Adipocyte (in vitro differentiated cells): ENCODE measurements around the gene PAK6.

Experiments used
- DNase-seq: peaks from one replicate; pipeline ENCODE4 v3.0.0-alpha.2; 2015; ENCODE audit warnings: low read depth
- H3K27me3 ChIP-seq: replicated peaks from 2 replicates; pipeline ENCODE4 v1.7.0; 2013; ENCODE audit warnings: mild to moderate bottlenecking, low read length, moderate library complexity; ENCODE audit not compliant: control insufficient read depth, insufficient read depth
- H3K36me3 ChIP-seq: 2 replicates; pipeline ENCODE4 v1.7.0; 2013; ENCODE audit warnings: low read length, mild to moderate bottlenecking, moderate library complexity; ENCODE audit not compliant: control insufficient read depth, insufficient read depth, severe bottlenecking
- H3K4me1 ChIP-seq: 2 replicates; pipeline ENCODE4 v1.7.0; 2013; ENCODE audit warnings: mild to moderate bottlenecking, low read length, moderate library complexity; ENCODE audit not compliant: control insufficient read depth, insufficient read depth
- H3K4me3 ChIP-seq: 2 replicates; pipeline ENCODE4 v1.7.0; 2013; ENCODE audit warnings: mild to moderate bottlenecking, low read length, moderate library complexity
- H3K9ac ChIP-seq: 2 replicates; pipeline ENCODE4 v1.7.0; 2013; ENCODE audit warnings: mild to moderate bottlenecking, low read length, moderate library complexity
- H3K9me3 ChIP-seq: 2 replicates; pipeline ENCODE4 v1.7.0; 2013; ENCODE audit warnings: mild to moderate bottlenecking, low read length, moderate library complexity; ENCODE audit not compliant: control insufficient read depth

Gene PAK6

GRCh38 chr15:40238532-40239403 is at the start of gene PAK6:
Gene PAK6, plus strand, starts transcription at chr15:40239063. Its CDS starts 25,723 bp downstream, at chr15:40264786.
- Histone ChIP-seq H3K9me3 (no peaks in the 10 kb centered on the region), H3K4me3 (peak within 1 kb of the TSS; percentile 57), H3K4me1 (peaks cover 9% of the 10 kb centered on the region), H3K36me3 (no peaks in the 10 kb centered on the region), H3K27me3 (peaks cover 38% of the 10 kb centered on the region), H3K9ac (no peak within 1 kb of the TSS)
- peak; percentile 68 for DNase-seq

GRCh38 chr15:40190591-40190990 is 48.3 kb upstream of the PAK6 start:
- Histone ChIP-seq H3K9ac (no peak overlapping the region), H3K36me3 (no peaks in the 10 kb centered on the region), H3K9me3 (no peaks in the 10 kb centered on the region), H3K4me1 (no peaks in the 10 kb centered on the region), H3K4me3 (no peak overlapping the region), H3K27me3 (no peaks in the 10 kb centered on the region)
- DNase-seq = peak; percentile 6

- Histone ChIP-seq H3K4me3 (no peak overlapping the region), H3K9ac (no peak overlapping the region), H3K36me3 (no peaks in the 10 kb centered on the region), H3K4me1 (no peaks in the 10 kb centered on the region), H3K27me3 (no peaks in the 10 kb centered on the region), H3K9me3 (no peaks in the 10 kb centered on the region)
- DNase-seq = no peak
These were observed 45.9 kb upstream of the PAK6 start for GRCh38 chr15:40192942-40193341.

- Histone ChIP-seq H3K9ac (no peak overlapping the region), H3K4me1 (no peaks in the 10 kb centered on the region), H3K9me3 (no peaks in the 10 kb centered on the region), H3K36me3 (no peaks in the 10 kb centered on the region), H3K4me3 (no peak overlapping the region), H3K27me3 (no peaks in the 10 kb centered on the region)
- no peak for DNase-seq
These were observed 41.4 kb upstream of the PAK6 start for GRCh38 chr15:40197434-40197833.

GRCh38 chr15:40198355-40199085 is 40.3 kb upstream of the PAK6 start:
- DNase-seq = no peak

GRCh38 chr15:40204100-40204499 is 34.8 kb upstream of the PAK6 start:
- no peaks in the 10 kb centered on the region for H3K27me3 ChIP-seq
- H3K4me3 ChIP-seq = no peak overlapping the region
- H3K9me3 ChIP-seq = no peaks in the 10 kb centered on the region
- H3K9ac ChIP-seq = no peak overlapping the region
- H3K36me3 ChIP-seq = no peaks in the 10 kb centered on the region
- H3K4me1 ChIP-seq = no peaks in the 10 kb centered on the region
- peak; percentile 8 for DNase-seq

More at GRCh38 chr15:40198355-40199085, 40.3 kb upstream of the PAK6 start:
- H3K9me3 ChIP-seq = no peaks in the 10 kb centered on the region
- no peaks in the 10 kb centered on the region for H3K4me1 ChIP-seq
- no peaks in the 10 kb centered on the region for H3K27me3 ChIP-seq
- H3K36me3 ChIP-seq = no peaks in the 10 kb centered on the region
- no peak overlapping the region for H3K9ac ChIP-seq
- no peak overlapping the region for H3K4me3 ChIP-seq

- H3K4me1 ChIP-seq = no peaks in the 10 kb centered on the region
- DNase-seq = peak; percentile 89
- H3K4me3 ChIP-seq = no peak overlapping the region
- H3K9me3 ChIP-seq = no peaks in the 10 kb centered on the region
- H3K27me3 ChIP-seq = no peaks in the 10 kb centered on the region
- H3K9ac ChIP-seq = no peak overlapping the region
- no peaks in the 10 kb centered on the region for H3K36me3 ChIP-seq
These were observed 21.6 kb upstream of the PAK6 start for GRCh38 chr15:40217166-40217824.

GRCh38 chr15:40219801-40220200 is 19.1 kb upstream of the PAK6 start:
- DNase-seq = no peak
- Histone ChIP-seq H3K4me3 (no peak overlapping the region), H3K9me3 (no peaks in the 10 kb centered on the region), H3K4me1 (no peaks in the 10 kb centered on the region), H3K27me3 (no peaks in the 10 kb centered on the region), H3K9ac (no peak overlapping the region), H3K36me3 (no peaks in the 10 kb centered on the region)

- Histone ChIP-seq H3K9me3 (no peaks in the 10 kb centered on the region), H3K4me1 (no peaks in the 10 kb centered on the region), H3K4me3 (no peak overlapping the region), H3K36me3 (no peaks in the 10 kb centered on the region), H3K27me3 (no peaks in the 10 kb centered on the region), H3K9ac (no peak overlapping the region)
- DNase-seq = no peak
These were observed 16.7 kb upstream of the PAK6 start for GRCh38 chr15:40222131-40222530.

- H3K9ac ChIP-seq = no peak overlapping the region
- no peaks in the 10 kb centered on the region for H3K4me1 ChIP-seq
- H3K27me3 ChIP-seq = no peaks in the 10 kb centered on the region
- no peaks in the 10 kb centered on the region for H3K9me3 ChIP-seq
- no peaks in the 10 kb centered on the region for H3K36me3 ChIP-seq
- no peak overlapping the region for H3K4me3 ChIP-seq
- no peak for DNase-seq
These were observed 12.1 kb upstream of the PAK6 start for GRCh38 chr15:40226736-40227135.

GRCh38 chr15:40229316-40229715 is 9.5 kb upstream of the PAK6 start:
- no peaks in the 10 kb centered on the region for H3K27me3 ChIP-seq
- H3K4me3 ChIP-seq = no peak overlapping the region
- no peaks in the 10 kb centered on the region for H3K9me3 ChIP-seq
- no peak overlapping the region for H3K9ac ChIP-seq
- no peaks in the 10 kb centered on the region for H3K36me3 ChIP-seq
- no peak for DNase-seq
- no peaks in the 10 kb centered on the region for H3K4me1 ChIP-seq
